ENCODE data around the gene PROKR1.

Gene PROKR1

DNA sequence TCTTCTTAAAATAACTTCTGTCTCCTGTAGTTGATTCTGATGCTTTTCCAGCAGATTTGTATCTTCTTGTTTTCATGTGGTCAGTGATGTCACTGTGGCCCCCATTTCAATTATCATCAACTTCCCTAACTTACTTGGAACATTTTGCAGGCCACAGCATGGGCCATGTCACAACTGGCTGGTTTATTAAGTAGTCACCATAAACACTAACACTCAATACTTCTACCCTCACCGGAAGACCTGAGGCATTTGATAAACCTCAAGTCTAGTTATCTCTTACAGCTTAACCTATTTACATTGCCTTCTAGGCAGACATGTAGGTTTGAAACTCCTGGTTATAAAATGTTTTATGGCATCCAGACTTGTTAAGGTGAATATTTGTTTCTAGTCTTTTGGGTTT lies 37.4 kb upstream of the PROKR1 start:
- no peak for DNase-seq (ENCODE audit: low read depth)
- TF ChIP-seq CTCF (IDR thresholded peaks at IDR 0.05; ENCODE audit: low read length, missing control alignments), result no peak
- no peak overlapping the region for H3K4me3 ChIP-seq (replicated peaks; ENCODE audit: low read depth, low read length)

DNA sequence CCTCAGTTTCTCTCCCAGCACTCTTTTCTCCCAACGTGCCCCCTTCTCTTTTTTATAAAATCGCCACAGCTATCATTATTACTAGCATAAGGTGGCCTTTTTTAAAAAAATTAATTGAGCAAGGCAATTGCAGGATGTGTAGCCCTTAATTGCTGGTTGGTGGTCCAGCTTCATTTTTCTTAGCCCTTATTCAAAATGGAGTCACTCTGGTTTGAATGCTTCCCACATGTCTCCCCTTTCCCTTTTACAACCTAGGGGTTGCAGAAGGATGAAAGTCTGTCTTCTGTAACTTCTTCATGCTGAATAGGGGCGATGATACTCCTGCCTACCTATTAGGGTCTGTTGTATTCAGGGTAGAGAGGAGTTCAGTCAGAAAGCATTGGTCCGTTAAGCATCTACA lies 36.6 kb upstream of the PROKR1 start:
- DNase-seq (ENCODE audit: low read depth), result no peak
- TF ChIP-seq CTCF (IDR thresholded peaks at IDR 0.05; ENCODE audit: low read length, missing control alignments), result no peak
- no peak overlapping the region for H3K4me3 ChIP-seq (replicated peaks; ENCODE audit: low read depth, low read length)

DNA sequence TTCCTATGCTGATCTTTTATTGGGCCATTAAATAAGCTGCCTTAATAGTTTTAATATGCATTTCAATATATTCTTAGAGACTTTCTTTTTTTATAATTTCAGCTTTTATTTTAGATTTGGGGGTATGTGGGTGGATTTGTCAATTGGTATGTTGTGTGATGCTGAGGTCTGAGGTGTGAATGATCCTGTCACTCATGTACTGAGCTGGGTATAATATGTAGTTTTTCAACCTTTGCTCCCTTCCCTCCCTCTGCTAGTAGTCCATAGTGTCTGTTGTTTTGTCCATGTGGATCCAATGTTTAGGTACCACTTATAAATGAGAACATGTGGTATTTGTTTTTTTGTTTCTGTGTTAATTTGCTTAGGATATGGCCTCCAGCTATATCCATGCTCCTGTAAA lies 35.5 kb upstream of the PROKR1 start:
- DNase-seq (ENCODE audit: low read depth), result no peak
- H3K4me3 ChIP-seq (replicated peaks; ENCODE audit: low read depth, low read length), result no peak overlapping the region
- no peak for TF ChIP-seq CTCF (IDR thresholded peaks at IDR 0.05; ENCODE audit: low read length, missing control alignments)

GRCh38 chr2:68612765-68613519 lies 30.4 kb upstream of the PROKR1 start:
- H3K4me3 ChIP-seq (replicated peaks; ENCODE audit: low read depth, low read length), result no peak overlapping the region
- no peak for TF ChIP-seq CTCF (IDR thresholded peaks at IDR 0.05; ENCODE audit: low read length, missing control alignments)
- DNase-seq (ENCODE audit: low read depth), result no peak

- H3K4me3 ChIP-seq (replicated peaks; ENCODE audit: low read depth, low read length), result no peak overlapping the region
- TF ChIP-seq CTCF (IDR thresholded peaks at IDR 0.05; ENCODE audit: low read length, missing control alignments), result no peak
- peak; percentile 9 for DNase-seq (ENCODE audit: low read depth)
Measured at GRCh38 chr2:68620772-68621171, 22.6 kb upstream of the PROKR1 start.

- TF ChIP-seq CTCF (IDR thresholded peaks at IDR 0.05; ENCODE audit: low read length, missing control alignments), result no peak
- H3K4me3 ChIP-seq (replicated peaks; ENCODE audit: low read depth, low read length), result no peak overlapping the region
- DNase-seq (ENCODE audit: low read depth), result no peak
Measured at GRCh38 chr2:68623820-68624219, 19.6 kb upstream of the PROKR1 start.

DNA sequence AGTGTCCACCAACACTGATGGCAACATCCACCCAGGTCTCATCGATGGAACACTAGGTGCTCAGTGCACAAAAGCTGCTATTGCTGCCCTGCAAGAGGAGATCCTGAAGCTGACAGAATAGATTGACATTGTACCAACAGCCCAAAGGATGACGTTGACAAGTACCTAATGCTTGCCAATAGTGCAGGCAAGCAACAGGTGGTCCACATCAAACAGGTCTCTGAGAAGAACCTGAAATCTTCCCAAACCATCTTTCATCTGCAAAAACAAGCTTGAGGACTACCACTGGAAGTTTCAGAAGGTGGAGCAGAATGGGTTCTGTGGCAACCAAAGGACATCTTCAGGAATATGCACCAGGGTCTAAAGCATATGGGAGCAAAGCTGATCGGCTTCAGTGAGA lies 15.8 kb upstream of the PROKR1 start:
- TF ChIP-seq CTCF (IDR thresholded peaks at IDR 0.05; ENCODE audit: low read length, missing control alignments), result no peak
- H3K4me3 ChIP-seq (replicated peaks; ENCODE audit: low read depth, low read length), result no peak overlapping the region
- no peak for DNase-seq (ENCODE audit: low read depth)
